HG03025 (cell line): ENCODE measurements around the gene FCN2.

Experiments used
- ATAC-seq: cut with Tn5 transposase; IDR thresholded peaks from one replicate; pipeline ENCODE4 v1.9.1; 2021; ENCODE audit warnings: mild to moderate bottlenecking, moderate library complexity; ENCODE audit not compliant: unreplicated experiment, low FRiP score

Gene FCN2

GRCh38 chr9:134880484-134881312 lies at the start of gene FCN2:
FCN2 (plus strand) TSS chr9:134880810; CDS start chr9:134880822, 12 bp downstream.
- no peak for ATAC-seq

DNA sequence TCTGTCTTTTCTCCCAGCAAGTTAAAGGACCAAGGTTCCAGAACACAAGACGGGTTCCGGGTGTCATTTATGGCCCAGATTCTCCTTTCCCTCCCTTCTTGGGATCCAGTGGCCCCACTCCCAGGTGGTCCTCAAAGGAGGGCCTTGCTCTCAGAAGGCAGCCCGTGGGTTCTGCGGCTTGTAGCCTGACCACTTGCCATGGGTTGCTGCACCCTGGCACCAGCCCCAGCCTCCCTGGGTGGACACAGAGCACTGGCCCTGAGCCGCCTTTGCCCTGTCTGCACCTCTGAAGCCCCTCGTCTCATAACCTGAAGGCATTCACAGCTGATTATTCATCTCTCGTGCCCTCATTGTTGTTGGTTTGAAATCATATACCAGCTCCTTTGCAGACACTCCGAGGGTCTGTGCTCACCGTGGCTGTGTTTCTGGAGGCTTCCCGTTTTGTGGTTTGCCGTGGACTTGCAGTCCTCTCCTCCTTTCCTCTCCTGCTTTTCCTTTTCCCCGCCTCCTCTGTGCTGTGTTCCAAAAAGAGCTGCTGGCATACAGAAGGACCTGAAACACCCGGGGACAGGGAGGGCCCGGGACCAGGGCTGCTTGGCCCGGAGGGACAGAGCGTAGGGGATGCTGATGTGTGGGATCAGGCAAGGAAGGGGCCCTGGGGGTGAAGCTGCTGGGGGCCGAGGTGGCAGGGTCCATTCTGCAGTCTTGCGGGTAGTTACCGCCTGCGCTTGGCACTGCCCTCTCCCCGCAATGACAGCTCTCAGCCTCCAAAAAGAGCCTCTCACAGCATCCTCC lies 49.5 kb upstream of the FCN2 start:
- ATAC-seq: no peak

DNA sequence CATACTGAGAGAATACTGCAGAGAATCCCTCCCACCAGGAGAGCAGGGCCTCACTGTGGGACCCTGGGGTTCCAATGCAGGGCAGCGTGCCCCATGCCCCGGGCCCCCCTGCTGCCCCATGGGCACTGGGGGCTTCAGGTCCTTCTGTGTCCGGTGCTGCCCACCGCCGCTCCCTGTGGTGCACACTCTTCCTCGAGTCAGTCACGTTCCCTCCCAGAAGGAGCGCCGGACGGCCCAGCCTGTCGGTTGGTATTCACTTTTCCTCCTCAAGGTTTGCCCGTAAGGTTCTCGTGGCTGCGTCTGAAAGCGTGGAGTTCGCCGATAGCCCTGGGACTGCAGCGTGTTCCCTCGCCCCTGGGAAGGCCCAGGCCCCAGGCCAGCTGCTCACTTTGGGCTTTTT lies 48.1 kb upstream of the FCN2 start:
- ATAC-seq: no peak

- ATAC-seq: no peak
Measured at GRCh38 chr9:134833294-134833880, 47.2 kb upstream of the FCN2 start.

DNA sequence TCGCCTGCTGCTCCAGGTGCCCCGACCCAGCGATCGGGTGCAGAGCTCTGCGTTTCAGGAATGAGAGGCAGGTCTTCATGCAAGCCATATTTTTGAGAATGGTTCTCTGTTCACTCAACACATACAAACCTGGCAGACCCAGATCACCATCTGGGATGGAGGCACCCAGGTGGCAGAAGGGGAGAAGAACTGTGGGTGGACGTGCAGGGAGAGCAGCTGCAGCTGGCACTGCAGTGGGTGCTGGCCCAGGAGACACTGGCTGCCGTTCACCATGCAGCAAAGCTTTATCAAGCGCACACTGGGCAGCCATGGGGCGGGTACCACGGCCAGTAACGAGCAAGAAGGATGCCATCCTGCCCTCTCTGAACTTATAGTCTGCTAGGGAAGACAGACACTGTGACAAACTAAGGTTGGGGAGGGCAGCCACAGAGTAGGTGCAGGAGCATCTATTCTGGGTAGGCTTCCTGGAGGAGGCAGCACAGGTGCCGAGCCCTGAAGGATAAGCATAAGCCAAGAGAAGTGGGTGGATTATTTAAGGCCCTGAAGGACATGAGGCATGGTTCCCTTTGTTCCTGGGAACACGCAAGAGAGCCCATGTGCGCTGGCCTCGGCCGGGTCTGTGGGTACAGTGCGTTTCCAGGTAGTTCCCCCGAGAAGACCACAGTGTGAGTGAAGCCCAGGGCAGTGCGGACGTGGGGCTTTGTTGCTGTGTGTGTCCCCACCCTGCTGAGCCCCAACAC lies 46.2 kb upstream of the FCN2 start:
- no peak for ATAC-seq

GRCh38 chr9:134834957-134835419 lies 45.6 kb upstream of the FCN2 start:
- ATAC-seq: no peak

- ATAC-seq: no peak
Measured at GRCh38 chr9:134835448-134835847, 45.2 kb upstream of the FCN2 start.

DNA sequence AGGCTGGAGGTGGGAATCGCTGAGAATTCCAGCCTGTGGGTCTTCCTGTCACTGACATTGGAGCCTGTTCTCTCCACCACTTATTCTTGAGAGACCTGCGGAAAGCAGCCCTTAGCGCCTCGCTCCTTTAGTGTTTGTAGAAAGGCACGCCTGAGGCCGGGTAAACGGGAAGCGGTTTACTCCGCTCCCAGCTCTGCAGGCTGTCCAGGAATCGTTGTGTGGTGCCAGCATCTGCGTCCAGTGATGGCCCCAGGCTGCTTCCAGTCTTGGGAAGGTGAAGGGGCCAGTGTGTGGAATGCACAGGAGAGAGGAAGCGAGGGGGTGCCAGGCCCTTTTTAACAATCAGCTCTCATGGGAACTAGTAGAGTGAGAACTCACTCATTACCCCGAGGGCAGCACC lies 44.6 kb upstream of the FCN2 start:
- ATAC-seq: no peak

GRCh38 chr9:134836406-134836970 lies 44.1 kb upstream of the FCN2 start:
- no peak for ATAC-seq

GRCh38 chr9:134837529-134837928 lies 43.1 kb upstream of the FCN2 start:
- ATAC-seq: no peak

- no peak for ATAC-seq
Measured at GRCh38 chr9:134838651-134839454, 41.8 kb upstream of the FCN2 start.

- ATAC-seq: no peak
Measured at GRCh38 chr9:134839455-134840125, 41.0 kb upstream of the FCN2 start.

DNA sequence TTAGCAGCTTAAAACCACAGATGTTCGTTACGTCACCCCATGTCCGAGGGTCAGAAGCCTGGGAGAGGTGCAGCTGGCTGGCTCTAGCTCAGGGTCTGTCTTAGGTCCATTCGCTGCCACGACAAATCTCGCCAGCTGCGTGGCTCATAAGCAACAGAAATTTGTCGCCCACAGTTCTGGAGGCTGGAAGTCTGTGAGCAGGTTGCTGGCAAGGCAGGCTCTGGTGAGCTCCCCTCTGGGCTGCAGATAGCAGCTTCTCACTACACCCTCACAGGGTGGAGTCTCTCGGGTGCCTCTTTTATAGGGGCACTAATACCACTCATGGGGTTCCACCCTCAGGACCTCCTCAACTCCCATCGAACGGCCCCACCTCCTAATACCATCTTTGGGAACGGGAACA lies 40.1 kb upstream of the FCN2 start:
- ATAC-seq: no peak

DNA sequence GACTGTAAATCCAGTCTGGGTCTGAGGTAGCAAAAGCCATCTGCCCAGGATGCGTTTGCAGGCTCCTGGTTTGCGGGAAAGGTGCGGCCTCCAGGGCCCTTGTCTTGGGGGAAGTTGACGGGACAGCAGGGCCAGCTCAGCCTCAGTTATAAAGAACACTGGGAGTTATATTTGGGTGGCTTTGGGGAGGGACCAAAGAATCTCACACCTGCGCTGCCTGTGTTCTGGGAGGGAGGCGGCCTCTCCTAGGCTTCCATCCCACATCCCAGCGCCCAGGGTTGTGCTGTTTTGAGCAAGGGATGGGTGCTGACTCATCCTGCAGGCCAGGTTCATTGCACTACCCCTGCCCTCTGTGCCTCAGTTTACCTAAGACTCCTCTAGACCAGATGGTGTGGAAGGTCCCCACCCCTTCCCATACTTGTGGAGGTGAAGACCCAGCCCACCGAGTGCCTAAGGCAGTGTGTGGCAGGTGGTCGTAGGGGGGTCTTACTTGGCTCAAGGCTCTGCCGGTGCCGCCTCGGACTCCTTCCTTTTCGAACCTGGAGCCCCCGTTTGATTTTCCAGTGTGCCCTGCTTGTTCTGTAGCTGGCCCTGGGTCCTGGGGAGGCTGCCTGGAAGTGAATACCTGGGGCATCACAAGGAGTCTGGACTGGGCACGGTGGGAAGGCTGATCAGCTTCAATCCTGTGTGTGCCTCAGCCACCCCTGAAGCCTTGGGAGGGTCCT lies 39.3 kb upstream of the FCN2 start:
- ATAC-seq: no peak

GRCh38 chr9:134842321-134842720 lies 38.3 kb upstream of the FCN2 start:
- ATAC-seq: no peak

DNA sequence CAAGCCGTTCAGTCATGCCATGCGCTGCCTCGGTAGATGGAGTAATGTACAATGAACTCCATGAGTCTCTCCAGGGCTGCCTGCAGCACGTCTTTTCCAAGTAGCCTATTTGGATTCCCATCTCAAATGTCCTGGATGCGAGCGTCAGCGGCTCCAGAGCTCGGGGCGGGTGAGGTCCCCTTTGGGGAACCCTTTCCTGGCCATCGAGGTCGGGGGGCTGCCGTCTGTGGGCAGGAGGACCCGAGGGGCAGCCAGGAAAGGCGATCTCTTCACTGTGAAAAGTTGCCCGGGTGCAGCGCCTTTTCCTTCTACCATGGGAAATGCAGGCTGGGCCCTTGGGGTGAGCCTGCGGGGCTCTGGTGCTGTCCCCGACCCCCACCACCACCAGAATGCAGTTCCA lies 36.9 kb upstream of the FCN2 start:
- no peak for ATAC-seq

DNA sequence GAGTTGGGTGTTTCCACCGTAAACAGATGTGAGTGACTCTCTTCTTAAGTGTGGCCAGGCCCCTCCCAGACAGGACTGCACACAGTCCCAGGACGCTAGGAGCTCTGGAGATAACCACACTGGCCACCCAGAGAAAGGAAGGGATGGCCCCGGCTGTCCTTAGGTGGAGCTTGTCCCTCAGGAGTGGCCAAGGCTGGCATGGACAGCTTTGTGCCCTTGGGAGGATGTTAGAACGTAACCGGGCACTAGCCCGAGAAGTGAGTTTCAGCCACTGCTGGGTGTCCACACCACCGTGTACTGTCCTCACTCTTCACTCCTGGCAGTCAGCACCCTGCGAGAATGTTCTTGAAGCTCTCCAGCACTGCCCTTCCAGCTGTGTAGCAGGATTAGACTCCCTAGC lies 35.8 kb upstream of the FCN2 start:
- ATAC-seq: no peak

GRCh38 chr9:134846187-134846586 lies 34.4 kb upstream of the FCN2 start:
- no peak for ATAC-seq
